ENCODE measurements around the gene ALPK3. TPM values are rescaled to one million over a fixed set of nuclear protein-coding genes. Genes with fewer than 3 reads are reported as not detected.

The ALPK3 gene
- total and polyA plus RNA-seq, 2 experiments from 2014 or later = 3.7 to 29.7 TPM

- Mint-ChIP-seq H3K27me3 (ENCODE audit: insufficient read depth, low read depth, poor library complexity) (peaks cover 2% of the 10 kb centered on the region), H3K4me3 (no peak overlapping the region), H3K36me3 (ENCODE audit: low read depth) (no peaks in the 10 kb centered on the region), H3K4me1 (peaks cover 12% of the 10 kb centered on the region), H3K27ac (no peak overlapping the region), H3K9me3 (no peaks in the 10 kb centered on the region; the same call in 2 of the 3 replicates)
- ATAC-seq (no peak), DNase-seq (ENCODE audit: low spot score) (no peak)
- Histone ChIP-seq H4K20me1 (replicated peaks; ENCODE audit: insufficient read depth) (no peaks in the 10 kb centered on the region), H3K4me2 (no peak overlapping the region), H2AFZ (no peak overlapping the region), H3K27ac (ENCODE audit: low read depth) (no peak overlapping the region), H3K4me3 (no peak overlapping the region), H3K9me2 (ENCODE audit: insufficient read depth) (no peaks in the 10 kb centered on the region), H3K79me2 (replicated peaks; ENCODE audit: insufficient read depth) (no peaks in the 10 kb centered on the region), H3K36me3 (ENCODE audit: insufficient read depth) (no peaks in the 10 kb centered on the region), H3K4me1 (ENCODE audit: insufficient read depth) (no peaks in the 10 kb centered on the region), H3F3A (replicated peaks; ENCODE audit: low read depth) (no peaks in the 10 kb centered on the region), H3K27me3 (ENCODE audit: insufficient read depth) (no peaks in the 10 kb centered on the region)
- TF ChIP-seq STAT1 (IDR thresholded peaks at IDR 0.05; ENCODE audit: unreplicated experiment) = no peak
- TF ChIP-seq EZH2 (IDR thresholded peaks at IDR 0.05; ENCODE audit: low read depth, unreplicated experiment) = no peak
- no peak for TF ChIP-seq ETS1 (IDR thresholded peaks at IDR 0.05)
- no peak for TF ChIP-seq CTCF (conservative IDR thresholded peaks at IDR 0.05; ENCODE audit: low read depth in 2 of 2)
- TF ChIP-seq CREB1 (CRISPR knock-in tag; IDR thresholded peaks at IDR 0.05; ENCODE audit: low read depth) = no peak
Measured at GRCh38 chr15:84913360-84913723, 96.2 kb downstream of the ALPK3 start.

- Histone ChIP-seq H3K79me2 (replicated peaks; ENCODE audit: insufficient read depth) (no peaks in the 10 kb centered on the region), H3K4me3 (no peak overlapping the region), H4K20me1 (replicated peaks; ENCODE audit: insufficient read depth) (no peaks in the 10 kb centered on the region), H3K9me2 (ENCODE audit: insufficient read depth) (no peaks in the 10 kb centered on the region), H3K27ac (ENCODE audit: low read depth) (no peak overlapping the region), H2AFZ (no peak overlapping the region), H3F3A (replicated peaks; ENCODE audit: low read depth) (no peaks in the 10 kb centered on the region), H3K4me1 (ENCODE audit: insufficient read depth) (no peaks in the 10 kb centered on the region), H3K4me2 (no peak overlapping the region), H3K36me3 (ENCODE audit: insufficient read depth) (no peaks in the 10 kb centered on the region), H3K27me3 (ENCODE audit: insufficient read depth) (no peaks in the 10 kb centered on the region)
- H3K36me3 Mint-ChIP-seq (ENCODE audit: low read depth) = no peaks in the 10 kb centered on the region
- DNase-seq (ENCODE audit: low spot score) (no peak), ATAC-seq (no peak)
- no peak overlapping the region for H3K27ac Mint-ChIP-seq
- H3K27me3 Mint-ChIP-seq (ENCODE audit: insufficient read depth, low read depth, poor library complexity) = peaks cover 2% of the 10 kb centered on the region
- peaks cover 3% of the 10 kb centered on the region for H3K4me1 Mint-ChIP-seq
- H3K4me3 Mint-ChIP-seq = no peak overlapping the region
- no peaks in the 10 kb centered on the region for H3K9me3 Mint-ChIP-seq
- TF ChIP-seq ETS1 (IDR thresholded peaks at IDR 0.05) (no peak), JUNB (IDR thresholded peaks at IDR 0.05; ENCODE audit: unreplicated experiment) (no peak), EZH2phosphoT487 (IDR thresholded peaks at IDR 0.05; ENCODE audit: unreplicated experiment) (no peak), EZH2 (IDR thresholded peaks at IDR 0.05; ENCODE audit: low read depth, unreplicated experiment) (no peak), ZNF462 (CRISPR knock-in tag; IDR thresholded peaks at IDR 0.05) (no peak), CREB1 (CRISPR knock-in tag; IDR thresholded peaks at IDR 0.05; ENCODE audit: low read depth) (no peak), POLR2AphosphoS5 (IDR thresholded peaks at IDR 0.05; ENCODE audit: low read depth) (no peak), NANOG (IDR thresholded peaks at IDR 0.05; ENCODE audit: borderline replicate concordance) (no peak)
Measured at GRCh38 chr15:84914351-84914750, 97.2 kb downstream of the ALPK3 start.

Measured in GM23338 (cell line).